HCT116 (cell line): ENCODE measurements around the gene AXL. TPM values are rescaled to one million over a fixed set of nuclear protein-coding genes. Genes with fewer than 3 reads are reported as not detected.

Source experiments
- ATAC-seq: fragments of 200-7000 bp; cut with Tn5 transposase; 2 replicates; pipeline ENCODE4 v1.9.1; 2020; ENCODE audit warnings: mild to moderate bottlenecking, moderate library complexity
- BruUV-seq: library from RNA; stranded (reverse); fragments of 400-500 nt; replicated peaks from 2 replicates; lab custom pipeline; 2021; lab: Mats Ljungman, UMichigan
- CTCF ChIA-PET: fragments of 300-600 bp; sonication (Branson Sonifier 250); formaldehyde crosslinking; loops from one replicate; lab custom pipeline; 2021; ENCODE audit warnings: antibody characterized with exemption; lab: Charles Lee
- POLR2A ChIA-PET: fragments of 300-600, 350-600 bp; sonication (Branson Sonifier 250); formaldehyde crosslinking; loops from one replicate; lab custom pipeline; 2021; ENCODE audit warnings: antibody characterized with exemption; lab: Charles Lee
- RAD21 ChIA-PET, 2 experiments: fragments of 300-600 bp; sonication (Branson Sonifier 250); formaldehyde crosslinking; loops; one replicate each; lab custom pipeline; 2023; ENCODE audit warnings: low total read pairs in 2 of 2; ENCODE audit not compliant: uncharacterized antibody in 2 of 2, unreplicated experiment in 2 of 2, low non-redundant PET in 1 of 2; lab: Charles Lee
- DNase-seq: peaks from one replicate; pipeline ENCODE4 v3.0.0-alpha.2; 2010; ENCODE audit warnings: low read depth, low spot score
- H2AFZ ChIP-seq: fragments of 200-600 bp; shearing (Covaris generic), sonication (generic); 2 replicates; pipeline ENCODE4 v1.6.1; 2017; ENCODE audit warnings: low read depth, mixed run types, mixed read lengths, antibody characterized with exemption, low read length; ENCODE audit not compliant: poor library complexity, severe bottlenecking
- H3K27ac ChIP-seq: 2 replicates; pipeline ENCODE4 v1.5.1; 2012; ENCODE audit warnings: low read depth, low read length
- H3K27me3 ChIP-seq: fragments of 200-600 bp; sonication (generic); 2 replicates; pipeline ENCODE4 v1.6.1; 2016; ENCODE audit warnings: mixed run types, low read length, mixed read lengths; ENCODE audit not compliant: insufficient read depth
- H3K36me3 ChIP-seq, 2 experiments: fragments of 200-500 bp in 1 of 2; fragments of 200-600 bp in 1 of 2; sonication (Bioruptor generic) in 1 of 2; sonication (generic) in 1 of 2; 2 replicates each; pipeline versions ENCODE4 v1.5.1 to v1.6.1; 2014 to 2016; ENCODE audit warnings: low read length in 2 of 2, inconsistent platforms in 1 of 2, mixed read lengths in 1 of 2, mixed run types in 1 of 2; ENCODE audit not compliant: insufficient read depth in 2 of 2, control insufficient read depth in 1 of 2
- H3K4me1 ChIP-seq, 2 experiments: fragments of 200-600 bp in 1 of 2; sonication (generic) in 1 of 2; 2 replicates each; pipeline versions ENCODE4 v1.5.1 to v1.6.1; 2012 to 2017; ENCODE audit warnings: low read length in 2 of 2, inconsistent platforms in 1 of 2, mild to moderate bottlenecking in 1 of 2, mixed read lengths in 1 of 2, mixed run types in 1 of 2, moderate library complexity in 1 of 2; ENCODE audit not compliant: insufficient read depth in 2 of 2, control insufficient read depth in 1 of 2
- H3K4me2 ChIP-seq: fragments of 200-600 bp; sonication (generic); 2 replicates; pipeline ENCODE4 v1.6.1; 2017; ENCODE audit warnings: mixed run types, low read length, mixed read lengths
- H3K4me3 ChIP-seq, 2 experiments: fragments of 200-600 bp in 1 of 2; sonication (generic) in 1 of 2; replicated peaks in 1 of 2; 2 replicates each; pipeline ENCODE4 v1.5.1; 2011 to 2016; ENCODE audit warnings: low read length in 2 of 2, control low read depth in 1 of 2, low read depth in 1 of 2, mild to moderate bottlenecking in 1 of 2, mixed read lengths in 1 of 2, mixed run types in 1 of 2
- H3K79me2 ChIP-seq: fragments of 200-600 bp; sonication (generic); 2 replicates; pipeline ENCODE4 v1.6.1; 2017; ENCODE audit warnings: mild to moderate bottlenecking, mixed run types, low read length, moderate library complexity, mixed read lengths; ENCODE audit not compliant: insufficient read depth
- H3K9ac ChIP-seq: fragments of 200-600 bp; sonication (generic); 2 replicates; pipeline ENCODE4 v1.6.1; 2016; ENCODE audit warnings: low read length, mixed read lengths
- H3K9me2 ChIP-seq: fragments of 200-600 bp; sonication (generic), shearing (Covaris generic); 2 replicates; pipeline ENCODE4 v1.6.1; 2017; ENCODE audit warnings: mixed run types, mild to moderate bottlenecking, moderate library complexity; ENCODE audit not compliant: insufficient read depth
- H3K9me3 ChIP-seq, 2 experiments: fragments of 200-500 bp in 1 of 2; fragments of 200-600 bp in 1 of 2; sonication (Bioruptor generic) in 1 of 2; sonication (generic) in 1 of 2; 2 replicates each; pipeline ENCODE4 v1.6.1; 2014 to 2017; ENCODE audit warnings: low read length in 2 of 2, mixed read lengths in 2 of 2, inconsistent platforms in 1 of 2, low read depth in 1 of 2, mild to moderate bottlenecking in 1 of 2, mixed run types in 1 of 2, moderate library complexity in 1 of 2; ENCODE audit not compliant: control insufficient read depth in 1 of 2, insufficient read depth in 1 of 2
- H4K20me1 ChIP-seq: fragments of 200-600 bp; sonication (generic), shearing (Covaris generic); 2 replicates; pipeline ENCODE4 v1.6.1; 2017; ENCODE audit warnings: mixed run types, mild to moderate bottlenecking, moderate library complexity; ENCODE audit not compliant: insufficient read depth
- CBX3 ChIP-seq: IDR thresholded peaks from 2 replicates; pipeline ENCODE4 v1.6.1; 2012; ENCODE audit warnings: low read depth
- EZH2phosphoT487 ChIP-seq: fragments of 200-600 bp; IDR thresholded peaks from 2 replicates; pipeline ENCODE4 v1.6.1; 2018; ENCODE audit warnings: antibody characterized with exemption, borderline replicate concordance
- FOSL1 ChIP-seq: IDR thresholded peaks from 2 replicates; pipeline ENCODE4 v1.6.1; 2012; ENCODE audit warnings: low read depth
- JUND ChIP-seq: IDR thresholded peaks from 2 replicates; pipeline ENCODE4 v1.6.1; 2012
- POLR2AphosphoS5 ChIP-seq: IDR thresholded peaks from 2 replicates; pipeline ENCODE4 v1.6.1; 2011; ENCODE audit warnings: mild to moderate bottlenecking, low read depth, low read length, moderate library complexity
- RAD21 ChIP-seq: IDR thresholded peaks from 2 replicates; pipeline ENCODE4 v1.6.1; 2012; ENCODE audit warnings: low read depth, mild to moderate bottlenecking
- SIN3A ChIP-seq: IDR thresholded peaks from 2 replicates; pipeline ENCODE4 v1.6.1; 2012; ENCODE audit warnings: low read depth
- SP1 ChIP-seq: IDR thresholded peaks from 2 replicates; pipeline ENCODE4 v1.6.1; 2012; ENCODE audit warnings: low read depth
- SRF ChIP-seq: IDR thresholded peaks from 2 replicates; pipeline ENCODE4 v1.6.1; 2012; ENCODE audit warnings: low read depth
- TCF7L2 ChIP-seq: IDR thresholded peaks from 2 replicates; pipeline ENCODE4 v1.7.0; 2011; ENCODE audit warnings: borderline replicate concordance, inconsistent platforms; ENCODE audit not compliant: insufficient read depth, insufficient read length; ENCODE audit errors: extremely low read depth
- ZFX ChIP-seq: fragments of 450-650 bp; IDR thresholded peaks from 2 replicates; pipeline ENCODE4 v1.6.1; 2017
- ZNF274 ChIP-seq: fragments of 200-500 bp; sonication (Bioruptor generic); IDR thresholded peaks from 2 replicates; pipeline ENCODE4 v1.6.1; 2014; ENCODE audit warnings: mild to moderate bottlenecking, low read depth, low read length, inconsistent platforms
- intact Hi-C: fragments of 100-400 bp; cut with micrococcal nuclease; formaldehyde crosslinking; loops from 2 replicates; pipeline ENCODE4 v1.10.0; 2022
- total RNA-seq: library from RNA; stranded (reverse); gene quantifications from one replicate; pipeline ENCODE4 v1.2.1, GENCODE V29; 2021; ENCODE audit not compliant: unreplicated experiment
- TF ChIP-seq, protein P1 (sequence below): IDR thresholded peaks from 2 replicates; pipeline ENCODE4 v1.6.1; 2011; ENCODE audit warnings: mild to moderate bottlenecking, low read length, moderate library complexity; ENCODE audit not compliant: insufficient replicate concordance; ENCODE audit errors: extremely low read depth
- TF ChIP-seq, protein P2 (sequence below): IDR thresholded peaks from 2 replicates; pipeline ENCODE4 v1.6.1; 2012
- TF ChIP-seq, protein P3 (sequence below): IDR thresholded peaks from 2 replicates; pipeline ENCODE4 v1.6.1; 2012

The AXL gene
- total RNA-seq, 1 experiment from 2014 or later, result 47.4 TPM

DNA sequence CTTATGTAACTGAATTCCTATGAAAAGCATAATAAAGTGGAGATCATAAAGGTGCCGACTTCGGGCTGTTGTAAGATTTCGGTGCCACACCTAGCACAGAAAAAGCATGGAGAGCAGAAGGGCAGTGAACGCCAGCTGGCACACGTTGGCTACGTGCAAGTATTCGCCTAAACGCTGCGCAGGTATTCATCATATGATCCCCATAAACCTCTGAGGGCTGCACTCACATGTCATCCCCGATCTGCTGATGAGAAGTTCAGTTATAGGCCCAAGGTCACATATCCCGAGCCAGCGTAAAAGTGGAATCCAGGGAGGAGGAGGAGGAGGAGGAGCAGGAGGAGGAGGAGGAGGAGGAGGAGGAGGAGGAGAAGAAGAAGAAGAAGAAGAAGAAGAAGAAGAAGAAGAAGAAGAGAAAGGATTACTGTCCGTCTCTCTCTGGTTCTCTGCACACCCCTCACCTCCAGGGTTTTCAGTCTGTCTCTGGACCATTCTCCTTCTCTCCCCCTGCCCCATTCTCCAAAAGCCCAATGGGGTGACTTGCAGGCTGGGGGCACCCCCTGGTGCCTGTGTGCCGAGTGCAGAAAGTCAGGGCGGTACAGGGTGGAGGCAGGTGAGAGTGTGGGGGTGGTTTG is 44.6 kb upstream of the AXL start (continued):
- TF ChIP-seq, protein P1, sequence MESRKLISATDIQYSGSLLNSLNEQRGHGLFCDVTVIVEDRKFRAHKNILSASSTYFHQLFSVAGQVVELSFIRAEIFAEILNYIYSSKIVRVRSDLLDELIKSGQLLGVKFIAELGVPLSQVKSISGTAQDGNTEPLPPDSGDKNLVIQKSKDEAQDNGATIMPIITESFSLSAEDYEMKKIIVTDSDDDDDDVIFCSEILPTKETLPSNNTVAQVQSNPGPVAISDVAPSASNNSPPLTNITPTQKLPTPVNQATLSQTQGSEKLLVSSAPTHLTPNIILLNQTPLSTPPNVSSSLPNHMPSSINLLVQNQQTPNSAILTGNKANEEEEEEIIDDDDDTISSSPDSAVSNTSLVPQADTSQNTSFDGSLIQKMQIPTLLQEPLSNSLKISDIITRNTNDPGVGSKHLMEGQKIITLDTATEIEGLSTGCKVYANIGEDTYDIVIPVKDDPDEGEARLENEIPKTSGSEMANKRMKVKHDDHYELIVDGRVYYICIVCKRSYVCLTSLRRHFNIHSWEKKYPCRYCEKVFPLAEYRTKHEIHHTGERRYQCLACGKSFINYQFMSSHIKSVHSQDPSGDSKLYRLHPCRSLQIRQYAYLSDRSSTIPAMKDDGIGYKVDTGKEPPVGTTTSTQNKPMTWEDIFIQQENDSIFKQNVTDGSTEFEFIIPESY, result no peak
- no peak for TF ChIP-seq SRF
- TF ChIP-seq, protein P2, sequence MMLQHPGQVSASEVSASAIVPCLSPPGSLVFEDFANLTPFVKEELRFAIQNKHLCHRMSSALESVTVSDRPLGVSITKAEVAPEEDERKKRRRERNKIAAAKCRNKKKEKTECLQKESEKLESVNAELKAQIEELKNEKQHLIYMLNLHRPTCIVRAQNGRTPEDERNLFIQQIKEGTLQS, result no peak
- TF ChIP-seq EZH2phosphoT487, result no peak
- no peak for TF ChIP-seq FOSL1
- TF ChIP-seq, all 23 proteins: peak for 0

DNA sequence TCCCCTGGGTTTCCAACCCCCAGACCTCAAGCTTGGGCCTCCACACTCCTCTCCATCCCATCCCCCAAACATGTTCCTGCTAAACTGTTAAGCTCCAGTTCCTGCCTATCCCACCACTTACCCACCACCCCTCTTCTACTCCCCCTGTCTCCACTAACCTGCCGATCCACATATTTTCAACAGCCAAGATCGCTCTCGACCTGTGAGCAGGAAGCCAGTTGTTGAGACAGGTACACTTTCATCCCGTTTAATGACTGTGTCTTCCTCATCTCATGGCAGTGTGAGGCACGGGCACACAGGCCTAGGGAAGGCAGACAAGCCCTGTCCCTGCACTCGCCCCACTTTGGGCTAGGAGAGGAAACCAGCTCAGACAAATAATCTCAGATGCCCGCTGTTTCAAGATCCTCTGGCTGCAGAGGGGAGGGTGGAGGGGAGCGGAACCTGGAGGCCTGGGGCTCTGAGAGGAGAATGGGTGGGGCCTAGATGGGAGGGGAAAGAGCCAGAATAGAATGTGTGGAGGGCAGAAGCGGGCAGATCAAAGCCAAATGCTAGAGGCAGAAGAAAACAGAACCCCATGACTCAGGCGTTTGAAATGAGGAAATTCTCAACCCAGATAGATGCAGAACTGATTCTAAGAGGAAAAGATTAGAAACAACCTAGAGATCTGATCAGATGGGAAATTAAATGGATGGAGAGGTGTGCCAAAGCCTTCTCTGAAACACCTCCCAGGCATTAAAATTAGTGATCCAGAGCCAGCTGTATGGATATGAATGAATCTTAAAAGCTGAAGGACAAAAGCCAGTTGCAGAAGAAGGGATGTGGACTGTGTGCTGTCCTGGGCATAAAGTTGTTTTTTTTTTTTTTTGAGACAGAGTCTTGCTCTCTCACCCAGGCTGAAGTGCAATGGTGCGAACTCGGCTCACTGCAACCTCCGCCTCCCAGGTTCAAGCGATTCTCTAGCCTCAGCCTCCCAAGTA is 42.9 kb upstream of the AXL start:
- BruUV-seq, result no TSS peak
- no peak for TF ChIP-seq EZH2phosphoT487
- TF ChIP-seq JUND, result peak; percentile 94
- TF ChIP-seq ZNF274, result no peak
- peak; percentile 86 for TF ChIP-seq FOSL1
- TF ChIP-seq TCF7L2, result peak; percentile 97
- TF ChIP-seq, protein P3, sequence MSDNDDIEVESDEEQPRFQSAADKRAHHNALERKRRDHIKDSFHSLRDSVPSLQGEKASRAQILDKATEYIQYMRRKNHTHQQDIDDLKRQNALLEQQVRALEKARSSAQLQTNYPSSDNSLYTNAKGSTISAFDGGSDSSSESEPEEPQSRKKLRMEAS, result peak; percentile 61
- TF ChIP-seq SIN3A, result peak; percentile 63; the same call in 1 of the 2 replicates
- TF ChIP-seq, protein P1, result peak; percentile 43
- TF ChIP-seq, protein P2, result no peak
- TF ChIP-seq RAD21, result peak; percentile 24; the same call in 1 of the 2 replicates
- TF ChIP-seq SP1, result peak; percentile 78
- 0 out of 2 replicates have a peak, but pooled peaks have one; percentile 64 for TF ChIP-seq CBX3
- no peak for TF ChIP-seq ZFX
- TF ChIP-seq POLR2AphosphoS5, result peak; percentile 48; the same call in 1 of the 2 replicates
- Histone ChIP-seq H3K9ac (peak overlapping the region; percentile 66), H3K27me3 (no peaks in the 10 kb centered on the region), H3K9me3 (no peaks in the 10 kb centered on the region), H3K4me3 (peak overlapping the region; percentile 40 to 65), H3K36me3 (no peaks in the 10 kb centered on the region), H4K20me1 (no peaks in the 10 kb centered on the region), H3K9me2 (no peaks in the 10 kb centered on the region), H2AFZ (peak overlapping the region; percentile 59), H3K4me1 (peaks cover 25 to 58% of the 10 kb centered on the region in 2 experiments), H3K79me2 (no peaks in the 10 kb centered on the region), H3K27ac (peak overlapping the region; percentile 72), H3K4me2 (peak overlapping the region; percentile 90)
- peak; percentile 92 for DNase-seq
- intact Hi-C loops, result no loop called here
- ChIA-PET POLR2A (interaction anchor here (1.2 kb wide), 1 partner anchor 18 kb away, joined by 3 read pairs; no protein-coding TSS in a partner anchor), RAD21 (no interaction called here), CTCF (interaction anchor here (0.8 to 1.1 kb wide), 2 partner anchors 17 to 28 kb away, joined by 3 read pairs; no protein-coding TSS in a partner anchor)
- ATAC-seq, result peak; percentile 95
